Loucy (cell line): ENCODE measurements around the gene ODF2L.
A peak's percentile ranks its signal among the peaks of the same experiment; 100 is the strongest.

ENCODE experiments used
- H2AFZ ChIP-seq: fragments of 200-600 bp; sonication (generic); 2 replicates; pipeline ENCODE4 v1.6.0; 2016; ENCODE audit warnings: antibody characterized with exemption, mild to moderate bottlenecking, low read length, moderate library complexity
- H3F3A ChIP-seq: fragments of 200-600 bp; 2 replicates; pipeline ENCODE4 v1.6.0; 2016; ENCODE audit warnings: antibody characterized with exemption, low read depth, mild to moderate bottlenecking
- H3K27me3 ChIP-seq: fragments of 200-600 bp; sonication (generic); 2 replicates; pipeline ENCODE4 v1.6.1; 2014; ENCODE audit warnings: low read length, mild to moderate bottlenecking; ENCODE audit not compliant: insufficient read depth, poor library complexity, severe bottlenecking
- H3K36me3 ChIP-seq: fragments of 200-600 bp; sonication (generic); 2 replicates; pipeline ENCODE4 v1.6.1; 2016; ENCODE audit warnings: low read length; ENCODE audit not compliant: insufficient read depth
- H3K4me1 ChIP-seq: fragments of 200-600 bp; sonication (generic); 2 replicates; pipeline ENCODE4 v1.5.1; 2014; ENCODE audit warnings: low read length, mild to moderate bottlenecking; ENCODE audit not compliant: insufficient read depth, poor library complexity, severe bottlenecking
- H3K4me2 ChIP-seq: fragments of 200-600 bp; sonication (generic); 2 replicates; pipeline ENCODE4 v1.6.0; 2014; ENCODE audit warnings: antibody characterized with exemption, low read length, low read depth, mild to moderate bottlenecking; ENCODE audit not compliant: poor library complexity, severe bottlenecking
- H3K4me3 ChIP-seq: fragments of 200-600 bp; sonication (generic); 2 replicates; pipeline ENCODE4 v1.5.1; 2014; ENCODE audit warnings: low read length, mild to moderate bottlenecking, mixed read lengths; ENCODE audit not compliant: poor library complexity, severe bottlenecking
- H3K79me2 ChIP-seq: fragments of 200-600 bp; sonication (generic); 2 replicates; pipeline ENCODE4 v1.6.1; 2014; ENCODE audit warnings: low read length; ENCODE audit not compliant: insufficient read depth
- H3K9ac ChIP-seq: fragments of 200-600 bp; sonication (generic); 2 replicates; pipeline ENCODE4 v1.6.0; 2014; ENCODE audit warnings: mild to moderate bottlenecking, low read depth, low read length, moderate library complexity; ENCODE audit not compliant: poor library complexity, severe bottlenecking
- H3K9me2 ChIP-seq: fragments of 200-600 bp; sonication (generic); replicated peaks from 2 replicates; pipeline ENCODE4 v1.6.1; 2016; ENCODE audit warnings: low read depth, low read length, mixed read lengths
- H3K9me3 ChIP-seq: fragments of 200-600 bp; sonication (generic); 2 replicates; pipeline ENCODE4 v1.6.1; 2014; ENCODE audit warnings: mild to moderate bottlenecking, antibody characterized with exemption, low read length, low read depth; ENCODE audit not compliant: insufficient read depth
- H4K20me1 ChIP-seq: fragments of 200-600 bp; sonication (generic); 2 replicates; pipeline ENCODE4 v1.6.0; 2014; ENCODE audit warnings: antibody characterized with exemption, low read length, mild to moderate bottlenecking; ENCODE audit not compliant: insufficient read depth, poor library complexity, severe bottlenecking
- EZH2phosphoT487 ChIP-seq: fragments of 200-600 bp; IDR thresholded peaks from 2 replicates; pipeline ENCODE4 v1.6.1; 2018; ENCODE audit warnings: antibody characterized with exemption, mild to moderate bottlenecking, moderate library complexity, borderline replicate concordance
- TF ChIP-seq, protein P1 (sequence below): fragments of 200-600 bp; sonication (generic); conservative IDR thresholded peaks from 2 replicates; pipeline ENCODE4 v1.5.1; 2014; ENCODE audit warnings: mild to moderate bottlenecking, antibody characterized with exemption, low read length

The ODF2L gene

DNA sequence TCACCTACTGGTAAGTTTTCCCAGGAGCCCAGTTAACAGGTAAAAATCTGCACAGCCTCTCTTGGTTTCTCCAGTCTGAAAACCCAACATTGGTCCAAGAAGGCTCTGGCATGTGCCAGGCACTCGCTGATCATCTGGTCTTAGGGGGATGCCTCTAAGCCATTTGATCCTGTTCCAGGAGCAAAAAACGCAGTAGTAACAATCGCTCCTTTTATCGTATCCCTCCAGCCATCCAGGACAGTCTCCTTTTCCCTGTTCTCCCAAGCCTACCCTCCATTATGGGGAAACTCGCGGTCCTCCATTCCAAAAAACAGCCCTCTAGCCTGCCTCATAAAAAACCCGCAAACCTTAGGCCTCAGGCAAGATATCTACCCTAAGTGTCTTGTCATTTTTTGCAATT is 56.2 kb downstream of the ODF2L start:
- Histone ChIP-seq H3K4me2 (no peak overlapping the region), H3K4me1 (peaks cover 5% of the 10 kb centered on the region), H2AFZ (no peak overlapping the region; the same call in 1 of the 2 replicates), H3F3A (no peaks in the 10 kb centered on the region), H3K9me3 (no peaks in the 10 kb centered on the region), H3K9ac (no peak overlapping the region), H3K4me3 (no peak overlapping the region), H4K20me1 (no peaks in the 10 kb centered on the region), H3K79me2 (no peaks in the 10 kb centered on the region), H3K36me3 (no peaks in the 10 kb centered on the region), H3K27me3 (no peaks in the 10 kb centered on the region), H3K9me2 (no peaks in the 10 kb centered on the region)
- TF ChIP-seq EZH2phosphoT487, result no peak
- TF ChIP-seq, protein P1, sequence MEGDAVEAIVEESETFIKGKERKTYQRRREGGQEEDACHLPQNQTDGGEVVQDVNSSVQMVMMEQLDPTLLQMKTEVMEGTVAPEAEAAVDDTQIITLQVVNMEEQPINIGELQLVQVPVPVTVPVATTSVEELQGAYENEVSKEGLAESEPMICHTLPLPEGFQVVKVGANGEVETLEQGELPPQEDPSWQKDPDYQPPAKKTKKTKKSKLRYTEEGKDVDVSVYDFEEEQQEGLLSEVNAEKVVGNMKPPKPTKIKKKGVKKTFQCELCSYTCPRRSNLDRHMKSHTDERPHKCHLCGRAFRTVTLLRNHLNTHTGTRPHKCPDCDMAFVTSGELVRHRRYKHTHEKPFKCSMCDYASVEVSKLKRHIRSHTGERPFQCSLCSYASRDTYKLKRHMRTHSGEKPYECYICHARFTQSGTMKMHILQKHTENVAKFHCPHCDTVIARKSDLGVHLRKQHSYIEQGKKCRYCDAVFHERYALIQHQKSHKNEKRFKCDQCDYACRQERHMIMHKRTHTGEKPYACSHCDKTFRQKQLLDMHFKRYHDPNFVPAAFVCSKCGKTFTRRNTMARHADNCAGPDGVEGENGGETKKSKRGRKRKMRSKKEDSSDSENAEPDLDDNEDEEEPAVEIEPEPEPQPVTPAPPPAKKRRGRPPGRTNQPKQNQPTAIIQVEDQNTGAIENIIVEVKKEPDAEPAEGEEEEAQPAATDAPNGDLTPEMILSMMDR, result no peak

DNA sequence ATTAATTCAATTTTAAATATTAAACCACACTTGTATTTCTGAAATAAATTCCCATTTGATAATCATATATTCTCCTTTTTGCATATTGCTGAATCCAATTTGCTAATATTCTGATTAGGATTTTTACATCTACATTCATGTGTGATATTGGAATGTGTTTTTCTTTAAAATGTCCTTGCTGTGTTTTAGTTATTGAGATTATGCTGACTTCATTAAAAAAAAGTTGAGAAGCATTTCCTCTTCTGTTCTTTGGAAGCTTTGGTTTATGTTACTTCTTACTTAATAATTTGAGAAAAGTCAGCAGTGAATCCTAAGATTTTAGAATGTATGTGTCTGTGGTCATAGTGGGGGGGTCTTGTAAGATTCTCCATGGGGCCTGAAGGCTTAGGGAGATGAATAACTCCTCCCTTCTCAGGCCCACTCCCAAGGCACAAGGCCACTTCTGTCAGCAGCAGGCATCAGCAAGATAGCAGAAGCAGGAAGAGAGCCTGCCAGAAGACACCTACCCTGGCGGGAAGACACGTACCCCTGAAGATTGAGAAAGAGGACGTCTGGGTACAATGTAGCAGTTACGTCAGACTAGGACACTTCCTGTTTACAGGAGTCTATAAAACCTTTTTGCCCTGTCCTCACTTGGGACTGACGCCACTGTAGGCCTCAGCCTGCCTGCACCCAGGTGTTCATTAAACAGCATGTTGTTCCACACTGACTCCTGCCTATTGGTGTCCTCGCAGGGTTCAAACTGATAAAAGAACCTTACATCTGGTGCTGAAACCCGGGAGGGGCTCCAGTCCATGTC is 56.9 kb downstream of the ODF2L start:
- H3K79me2 ChIP-seq, result no peaks in the 10 kb centered on the region
- H3K9ac ChIP-seq, result no peak overlapping the region
- H3K4me3 ChIP-seq, result no peak overlapping the region
- no peak overlapping the region for H3K4me2 ChIP-seq
- H3K4me1 ChIP-seq, result peaks cover 5% of the 10 kb centered on the region
- no peaks in the 10 kb centered on the region for H3K36me3 ChIP-seq
- peak overlapping the region; percentile 66 for H2AFZ ChIP-seq
- H4K20me1 ChIP-seq, result no peaks in the 10 kb centered on the region
- TF ChIP-seq EZH2phosphoT487, result no peak
- TF ChIP-seq, protein P1, result no peak
- H3K9me2 ChIP-seq, result no peaks in the 10 kb centered on the region
- no peaks in the 10 kb centered on the region for H3F3A ChIP-seq
- H3K9me3 ChIP-seq, result no peaks in the 10 kb centered on the region
- no peaks in the 10 kb centered on the region for H3K27me3 ChIP-seq

DNA sequence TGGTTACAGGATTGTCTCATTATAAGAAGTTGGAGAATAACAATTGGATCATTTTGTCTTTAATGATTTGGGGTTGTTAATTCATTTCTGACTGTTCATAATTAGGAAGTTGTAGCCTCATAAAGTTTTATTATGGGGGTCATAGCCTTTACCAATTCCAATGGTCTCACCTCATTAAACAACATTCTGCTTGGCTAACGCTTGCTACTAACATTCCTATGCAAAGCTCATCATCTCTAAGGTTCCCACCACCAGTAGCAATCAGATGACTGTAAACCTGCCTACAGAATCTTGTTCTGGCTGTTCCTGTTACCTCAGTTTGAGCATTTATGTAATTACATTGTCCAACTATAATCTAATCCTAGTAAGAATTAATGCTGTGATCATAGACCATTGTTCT is 60.2 kb downstream of the ODF2L start:
- TF ChIP-seq, protein P1, result no peak
- TF ChIP-seq EZH2phosphoT487, result no peak
- Histone ChIP-seq H3K4me2 (no peak overlapping the region), H3K9ac (no peak overlapping the region), H3K4me1 (peaks cover 5% of the 10 kb centered on the region), H2AFZ (no peak overlapping the region), H3K9me3 (no peaks in the 10 kb centered on the region), H3K4me3 (no peak overlapping the region), H3K27me3 (no peaks in the 10 kb centered on the region), H3K79me2 (no peaks in the 10 kb centered on the region), H3K36me3 (no peaks in the 10 kb centered on the region), H3K9me2 (no peaks in the 10 kb centered on the region), H4K20me1 (no peaks in the 10 kb centered on the region), H3F3A (no peaks in the 10 kb centered on the region)
